MCF 10A (cell line): ENCODE data around the gene ACVR2B. TPM values are rescaled to one million over a fixed set of nuclear protein-coding genes. Genes with fewer than 3 reads are reported as not detected.

Experiments
- BruUV-seq: library from RNA; stranded (reverse); fragments of 400-500 nt; replicated peaks from 2 replicates; lab custom pipeline; 2021; lab: Mats Ljungman, UMichigan
- CTCF ChIA-PET: fragments of 300-600 bp; sonication (Branson Sonifier 250); formaldehyde crosslinking; extraction: SDS; loops from one replicate; lab custom pipeline; 2021; ENCODE audit warnings: antibody characterized with exemption, inconsistent platforms; lab: Yijun Ruan, JAX
- POLR2A ChIA-PET: fragments of 300-600, 350-650 bp; sonication (Branson Sonifier 250); formaldehyde crosslinking; extraction: SDS; loops from one replicate; lab custom pipeline; 2020; ENCODE audit warnings: antibody characterized with exemption, inconsistent platforms; lab: Yijun Ruan, JAX
- DNase-seq: peaks from one replicate; pipeline ENCODE4 v3.0.0-alpha.2; 2018; ENCODE audit not compliant: unreplicated experiment
- H3K27ac Mint-ChIP-seq: one replicate; pipeline ENCODE4 v1.8.0; 2022; ENCODE audit warnings: mild to moderate bottlenecking, low read depth, mixed read lengths; ENCODE audit not compliant: unreplicated experiment
- H3K27me3 Mint-ChIP-seq: one replicate; pipeline ENCODE4 v1.8.0; 2022; ENCODE audit warnings: mixed read lengths; ENCODE audit not compliant: insufficient read depth, unreplicated experiment
- H3K36me3 Mint-ChIP-seq: one replicate; pipeline ENCODE4 v1.8.0; 2022; ENCODE audit warnings: mild to moderate bottlenecking, moderate library complexity, mixed read lengths; ENCODE audit not compliant: insufficient read depth, unreplicated experiment
- H3K4me1 Mint-ChIP-seq: one replicate; pipeline ENCODE4 v1.8.0; 2022; ENCODE audit warnings: mixed read lengths; ENCODE audit not compliant: insufficient read depth, unreplicated experiment
- H3K4me3 Mint-ChIP-seq: one replicate; pipeline ENCODE4 v1.8.0; 2022; ENCODE audit warnings: mild to moderate bottlenecking, moderate library complexity, mixed read lengths; ENCODE audit not compliant: unreplicated experiment
- H3K9me3 Mint-ChIP-seq: one replicate; pipeline ENCODE4 v1.8.0; 2022; ENCODE audit warnings: mixed read lengths; ENCODE audit not compliant: unreplicated experiment
- intact Hi-C: fragments of 100-400 bp; cut with micrococcal nuclease; formaldehyde crosslinking; loops from 2 replicates; pipeline ENCODE4 v1.14.1; 2022
- total RNA-seq: library from RNA; stranded (reverse); gene quantifications from 2 replicates; pipeline ENCODE4 v1.2.3, GENCODE V29; 2022
- TF ChIP-seq, protein P1 (sequence below): fragments of 200-600 bp; IDR thresholded peaks from one replicate; pipeline ENCODE4 v1.8.0; 2022; ENCODE audit warnings: antibody characterized with exemption, mild to moderate bottlenecking; ENCODE audit not compliant: unreplicated experiment

Gene ACVR2B
- total RNA-seq, 1 experiment from 2014 or later = 3.6 TPM

DNA sequence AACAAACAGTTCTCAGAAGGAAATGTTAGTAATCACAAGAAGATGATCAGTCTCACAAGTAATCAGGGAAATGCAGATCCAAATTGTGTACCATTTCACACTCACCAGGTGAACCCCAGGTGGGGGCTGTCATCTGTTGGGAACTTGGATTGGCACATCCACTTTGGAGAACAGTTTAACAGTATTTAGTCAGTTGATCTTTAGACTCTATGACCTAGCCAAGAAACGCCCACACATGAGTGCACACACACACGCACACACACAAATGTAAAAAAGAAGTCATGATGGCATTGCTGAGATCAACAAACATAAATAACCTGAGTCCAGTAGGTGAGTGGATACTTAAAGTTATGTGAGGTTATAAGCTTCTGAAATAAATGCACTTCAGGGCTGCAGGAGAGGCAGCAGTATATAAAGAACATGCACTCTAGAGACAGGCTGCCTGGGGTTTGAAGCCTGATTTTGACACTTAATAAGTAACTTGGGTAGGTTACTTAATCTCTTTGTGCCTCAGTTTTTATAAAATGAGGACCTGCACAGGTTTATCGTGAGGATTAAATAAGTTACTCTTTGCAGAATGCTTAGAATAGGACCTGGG, 17.7 kb downstream of the ACVR2B start:
- Mint-ChIP-seq H3K36me3 (no peaks in the 10 kb centered on the region), H3K4me1 (no peaks in the 10 kb centered on the region), H3K9me3 (peaks cover 20% of the 10 kb centered on the region), H3K4me3 (no peak overlapping the region), H3K27ac (no peak overlapping the region), H3K27me3 (no peaks in the 10 kb centered on the region)
- intact Hi-C loops = no loop called here
- no TSS peak for BruUV-seq
- CTCF ChIA-PET = interaction anchor here (0.9 to 6.3 kb wide), 7 partner anchors 9 to 224 kb away, joined by 3 to 45 read pairs (median 4); partner anchors contain the start of gene XYLB
- TF ChIP-seq, protein P1, sequence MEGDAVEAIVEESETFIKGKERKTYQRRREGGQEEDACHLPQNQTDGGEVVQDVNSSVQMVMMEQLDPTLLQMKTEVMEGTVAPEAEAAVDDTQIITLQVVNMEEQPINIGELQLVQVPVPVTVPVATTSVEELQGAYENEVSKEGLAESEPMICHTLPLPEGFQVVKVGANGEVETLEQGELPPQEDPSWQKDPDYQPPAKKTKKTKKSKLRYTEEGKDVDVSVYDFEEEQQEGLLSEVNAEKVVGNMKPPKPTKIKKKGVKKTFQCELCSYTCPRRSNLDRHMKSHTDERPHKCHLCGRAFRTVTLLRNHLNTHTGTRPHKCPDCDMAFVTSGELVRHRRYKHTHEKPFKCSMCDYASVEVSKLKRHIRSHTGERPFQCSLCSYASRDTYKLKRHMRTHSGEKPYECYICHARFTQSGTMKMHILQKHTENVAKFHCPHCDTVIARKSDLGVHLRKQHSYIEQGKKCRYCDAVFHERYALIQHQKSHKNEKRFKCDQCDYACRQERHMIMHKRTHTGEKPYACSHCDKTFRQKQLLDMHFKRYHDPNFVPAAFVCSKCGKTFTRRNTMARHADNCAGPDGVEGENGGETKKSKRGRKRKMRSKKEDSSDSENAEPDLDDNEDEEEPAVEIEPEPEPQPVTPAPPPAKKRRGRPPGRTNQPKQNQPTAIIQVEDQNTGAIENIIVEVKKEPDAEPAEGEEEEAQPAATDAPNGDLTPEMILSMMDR = no peak
- no peak for DNase-seq
- POLR2A ChIA-PET = interaction anchor here (0.8 kb wide), 1 partner anchor 19 kb away, joined by 3 read pairs; no protein-coding TSS in a partner anchor

- CTCF ChIA-PET = interaction anchor here (0.9 to 6.3 kb wide), 5 partner anchors 8 to 127 kb away, joined by 3 to 45 read pairs (median 3); partner anchors contain the start of gene XYLB
- no peak overlapping the region for H3K27ac Mint-ChIP-seq
- TF ChIP-seq, protein P1 = no peak
- no peak for DNase-seq
- intact Hi-C loops = no loop called here
- no peaks in the 10 kb centered on the region for H3K36me3 Mint-ChIP-seq
- no peaks in the 10 kb centered on the region for H3K27me3 Mint-ChIP-seq
- peaks cover 20% of the 10 kb centered on the region for H3K9me3 Mint-ChIP-seq
- no peaks in the 10 kb centered on the region for H3K4me1 Mint-ChIP-seq
- no peak overlapping the region for H3K4me3 Mint-ChIP-seq
- no TSS peak for BruUV-seq
- POLR2A ChIA-PET = interaction anchor here (0.8 kb wide), 1 partner anchor 20 kb away, joined by 3 read pairs; no protein-coding TSS in a partner anchor
Measured at GRCh38 chr3:38472342-38472741, 18.7 kb downstream of the ACVR2B start.

DNA sequence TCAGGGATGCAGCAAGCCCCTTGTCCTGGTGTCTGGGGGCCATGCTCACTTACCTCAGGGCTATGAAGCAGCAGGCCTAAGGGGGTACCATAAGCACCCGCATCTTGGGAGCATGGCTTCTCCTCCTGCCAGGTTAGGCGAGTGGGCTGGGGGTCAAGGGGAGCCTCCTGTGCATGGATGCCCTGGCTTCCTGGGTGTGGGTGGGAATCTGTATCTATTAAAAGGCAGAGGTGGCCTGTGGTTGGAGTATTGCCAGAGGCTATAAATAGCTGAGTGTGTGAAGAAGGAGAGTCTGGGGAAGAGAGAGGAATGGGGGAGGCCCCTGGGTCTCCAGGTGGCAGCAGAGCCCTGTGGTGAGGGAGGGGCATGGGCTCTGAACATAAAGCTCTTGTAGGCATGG, 19.5 kb downstream of the ACVR2B start:
- no peak overlapping the region for H3K4me3 Mint-ChIP-seq
- CTCF ChIA-PET = interaction anchor here (0.6 to 1.2 kb wide), 4 partner anchors 9 to 499 kb away, joined by 3 to 7 read pairs (median 4); partner anchors contain the start of gene XYLB
- DNase-seq = no peak
- intact Hi-C loops = no loop called here
- TF ChIP-seq, protein P1 = no peak
- BruUV-seq = no TSS peak
- H3K9me3 Mint-ChIP-seq = peaks cover 20% of the 10 kb centered on the region
- no peaks in the 10 kb centered on the region for H3K4me1 Mint-ChIP-seq
- no peaks in the 10 kb centered on the region for H3K36me3 Mint-ChIP-seq
- POLR2A ChIA-PET = no interaction called here
- H3K27me3 Mint-ChIP-seq = no peaks in the 10 kb centered on the region
- no peak overlapping the region for H3K27ac Mint-ChIP-seq

GRCh38 chr3:38474928-38475605, 21.4 kb downstream of the ACVR2B start:
- ChIA-PET POLR2A (no interaction called here), CTCF (interaction anchor here (0.6 kb wide), 2 partner anchors 96 to 316 kb away, joined by 3 read pairs; no protein-coding TSS in a partner anchor)
- no TSS peak for BruUV-seq
- intact Hi-C loops = no loop called here
- Mint-ChIP-seq H3K9me3 (peaks cover 7% of the 10 kb centered on the region), H3K27ac (no peak overlapping the region), H3K27me3 (no peaks in the 10 kb centered on the region), H3K4me3 (no peak overlapping the region), H3K36me3 (no peaks in the 10 kb centered on the region), H3K4me1 (no peaks in the 10 kb centered on the region)
- no peak for DNase-seq
- TF ChIP-seq, protein P1 = no peak
